GM12891 (cell line): Measurements from ENCODE around the gene TMPRSS2.

Experiments
- DNase-seq: peaks from one replicate; pipeline ENCODE4 v3.0.0; 2011; ENCODE audit warnings: low spot score; ENCODE audit not compliant: insufficient read length
- FAIRE-seq: peaks from 2 replicates; lab custom pipeline; 2011; peaks lifted over from hg19 to GRCh38; lab: Jason Lieb, UNC
- PAX5 ChIP-seq: IDR thresholded peaks from 2 replicates; pipeline ENCODE4 v1.6.1; 2011; ENCODE audit warnings: low read length, moderate library complexity, mild to moderate bottlenecking; ENCODE audit not compliant: insufficient read depth, severe bottlenecking
- POLR2A ChIP-seq: IDR thresholded peaks from 2 replicates; pipeline ENCODE4 v1.6.1; 2011; ENCODE audit warnings: low read depth, low read length, control low read depth
- POLR2AphosphoS5 ChIP-seq: IDR thresholded peaks from 2 replicates; pipeline ENCODE4 v1.6.1; 2011; ENCODE audit warnings: low read depth, low read length, control low read depth
- POU2F2 ChIP-seq: IDR thresholded peaks from 2 replicates; pipeline ENCODE4 v1.6.1; 2011; ENCODE audit warnings: low read depth, mild to moderate bottlenecking, control low read depth, low read length, moderate library complexity
- SPI1 ChIP-seq: IDR thresholded peaks from 2 replicates; pipeline ENCODE4 v1.6.1; 2011; ENCODE audit warnings: low read depth, low read length, control low read depth
- TAF1 ChIP-seq: IDR thresholded peaks from 2 replicates; pipeline ENCODE4 v1.6.1; 2011; ENCODE audit warnings: low read depth, low read length, control low read depth

The TMPRSS2 gene

DNA sequence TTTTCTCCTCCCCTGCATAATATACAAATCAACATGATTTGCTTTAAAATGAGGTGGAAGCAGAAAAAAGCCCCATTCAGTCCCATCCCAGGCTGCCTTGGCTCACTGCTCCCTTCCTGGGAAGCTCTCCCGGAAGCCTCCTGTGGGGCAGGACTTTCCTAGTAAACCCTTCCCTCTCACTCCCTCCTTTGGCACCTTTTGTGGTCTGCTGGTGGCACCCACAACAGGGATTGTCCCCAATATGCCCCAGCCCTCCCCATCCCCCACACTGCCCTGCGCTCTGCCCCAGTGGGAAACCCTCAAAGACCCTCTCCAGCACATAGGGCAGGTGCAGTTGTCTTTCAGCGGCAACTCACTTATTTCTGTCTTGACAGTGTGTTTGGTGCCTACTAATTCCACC lies 1.8 kb upstream of the TMPRSS2 start:
- no peak for TF ChIP-seq TAF1
- TF ChIP-seq SPI1 = no peak
- TF ChIP-seq PAX5 = no peak
- TF ChIP-seq POLR2AphosphoS5 = no peak
- no peak for FAIRE-seq
- DNase-seq = no peak

DNA sequence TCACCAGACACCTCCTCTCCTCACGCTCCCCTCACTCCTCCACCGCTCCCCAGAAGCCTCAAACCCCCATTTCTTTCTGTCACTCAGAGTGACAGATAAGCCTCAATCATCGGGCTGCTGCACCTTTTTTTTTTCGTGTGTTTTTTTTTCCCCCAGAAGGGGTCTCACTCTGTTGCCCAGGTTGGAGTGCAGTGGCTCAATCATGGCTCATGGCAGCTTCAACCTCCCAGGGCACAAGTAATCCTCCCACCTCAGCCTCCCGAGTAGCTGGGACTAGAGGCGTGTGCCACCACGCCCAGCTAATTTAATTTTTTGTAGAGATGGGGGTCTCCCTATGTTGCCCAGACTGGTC lies 1.2 kb upstream of the TMPRSS2 start:
- no peak for TF ChIP-seq SPI1
- no peak for TF ChIP-seq POU2F2
- no peak for TF ChIP-seq PAX5
- TF ChIP-seq TAF1 = no peak
- TF ChIP-seq POLR2A = no peak
- no peak for TF ChIP-seq POLR2AphosphoS5
- DNase-seq = no peak
- FAIRE-seq = no peak

DNA sequence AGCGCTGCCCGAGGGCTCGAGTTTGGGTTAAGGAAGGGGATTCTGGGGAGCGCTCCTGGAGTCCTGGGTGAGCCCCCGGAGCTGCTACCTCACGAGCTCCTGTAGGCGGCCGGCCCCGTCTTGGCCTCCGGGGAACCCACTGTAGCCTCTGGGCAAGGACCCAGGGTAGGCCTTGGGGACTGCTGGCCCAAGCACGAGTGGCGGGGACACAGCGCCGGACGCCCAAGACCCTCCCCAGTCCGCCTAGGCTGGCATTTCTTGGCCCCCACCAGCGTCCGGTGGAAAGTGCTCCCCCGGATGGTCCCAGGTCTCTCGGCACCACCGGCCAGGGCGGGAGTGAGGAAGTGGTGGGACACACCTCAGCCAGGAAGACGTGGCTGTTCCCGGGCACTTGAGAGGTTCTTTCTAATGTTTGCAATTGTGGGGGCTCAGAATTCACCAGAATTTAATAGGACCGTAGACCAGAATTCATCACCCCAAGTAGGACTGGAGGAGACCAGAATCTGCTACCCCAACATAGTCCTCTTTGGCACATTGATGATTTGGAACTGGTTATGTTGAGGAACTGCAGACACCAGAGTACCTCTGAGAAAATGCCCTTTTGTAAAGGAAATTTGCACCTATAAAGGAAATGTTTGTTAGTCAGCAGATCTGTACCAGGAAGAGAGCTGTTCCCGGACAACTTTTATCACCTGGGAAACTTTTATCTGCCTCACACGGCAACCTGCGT lies 622 bp upstream of the TMPRSS2 start:
- TF ChIP-seq TAF1 (no peak), POLR2A (no peak), PAX5 (no peak), SPI1 (no peak), POU2F2 (no peak), POLR2AphosphoS5 (no peak)
- DNase-seq (no peak), FAIRE-seq (no peak)

DNA sequence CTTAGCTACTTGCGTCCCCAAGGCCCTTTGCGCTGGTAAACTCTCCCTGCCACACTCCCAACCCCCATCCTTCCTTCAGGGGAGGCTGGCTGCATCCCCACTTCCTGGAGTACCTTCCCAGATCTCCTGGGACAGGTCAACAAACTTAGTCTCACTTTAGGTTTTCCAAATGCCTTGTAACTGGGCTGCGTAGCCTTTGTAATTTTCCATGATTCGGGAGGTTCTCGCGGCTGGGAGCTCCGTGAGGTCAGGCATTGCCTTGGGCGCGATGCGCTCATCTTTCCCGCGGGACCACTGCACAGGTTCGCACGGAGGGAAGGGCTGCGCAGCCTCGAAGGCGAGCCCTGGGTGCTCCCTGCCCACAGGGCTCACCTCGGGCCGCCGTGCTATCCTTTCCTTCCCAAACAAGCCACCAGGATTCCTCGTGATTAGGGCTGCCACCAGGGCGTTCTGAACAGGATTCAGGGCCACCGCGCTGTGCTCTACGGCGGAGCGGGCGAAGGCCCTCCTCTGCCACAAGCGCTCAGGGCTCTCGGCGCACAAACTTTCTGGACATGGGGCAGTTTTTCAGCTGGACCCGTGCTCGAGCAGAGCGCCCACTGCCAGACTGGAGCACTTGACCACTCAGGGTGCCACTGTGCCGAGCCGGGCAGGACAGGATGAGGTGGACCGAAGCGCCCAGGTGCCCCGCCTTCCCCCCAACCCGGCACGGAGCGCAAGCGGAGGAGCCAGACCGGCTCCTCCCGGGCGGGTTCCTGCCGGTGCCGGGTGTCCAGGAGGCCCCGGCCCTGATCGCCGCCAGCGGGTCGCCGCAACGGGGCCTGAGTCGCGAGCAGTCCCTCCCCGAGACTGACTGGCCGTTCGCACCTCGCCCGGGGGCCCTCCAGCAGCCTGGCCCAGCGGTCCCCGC lies 1.1 kb downstream of the TMPRSS2 start:
- TF ChIP-seq POLR2A = no peak
- no peak for TF ChIP-seq TAF1
- TF ChIP-seq PAX5 = no peak
- TF ChIP-seq SPI1 = no peak
- TF ChIP-seq POU2F2 = no peak
- no peak for TF ChIP-seq POLR2AphosphoS5
- no peak for FAIRE-seq

DNA sequence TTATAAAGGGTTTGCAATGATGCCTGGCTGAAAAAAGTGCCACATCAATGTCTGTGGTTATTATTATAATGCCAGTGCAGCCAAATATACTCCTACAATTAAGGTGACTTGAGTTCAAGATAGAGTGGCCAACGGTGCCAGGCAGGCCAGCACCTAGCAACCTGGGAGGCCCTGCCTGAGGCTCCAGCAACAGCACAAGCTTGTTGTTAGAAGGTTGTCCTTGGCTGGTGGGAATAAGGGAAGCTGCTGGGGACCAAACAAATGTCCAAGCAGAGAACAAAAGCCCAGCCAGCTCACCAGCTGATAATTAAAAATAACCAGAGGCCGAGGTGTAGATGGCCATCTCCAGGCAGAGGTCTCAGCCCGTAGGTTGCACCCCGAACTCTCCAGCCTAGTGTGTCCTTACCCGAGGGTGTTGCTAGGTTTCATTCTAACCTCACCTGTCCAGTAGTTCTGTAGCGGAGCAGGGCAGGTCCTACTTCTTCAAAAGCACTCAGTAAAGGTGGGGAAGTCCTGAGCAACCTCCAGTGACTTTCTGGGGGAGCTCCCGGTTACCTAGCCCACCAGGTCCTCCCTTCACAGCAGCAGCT lies 1.9 kb downstream of the TMPRSS2 start:
- DNase-seq (no peak), FAIRE-seq (no peak)
- TF ChIP-seq SPI1 (no peak), POU2F2 (no peak), POLR2A (no peak), PAX5 (no peak), POLR2AphosphoS5 (no peak), TAF1 (no peak)

More for the DNA sequence above, 1.1 kb downstream of the TMPRSS2 start:
- DNase-seq = no peak

DNA sequence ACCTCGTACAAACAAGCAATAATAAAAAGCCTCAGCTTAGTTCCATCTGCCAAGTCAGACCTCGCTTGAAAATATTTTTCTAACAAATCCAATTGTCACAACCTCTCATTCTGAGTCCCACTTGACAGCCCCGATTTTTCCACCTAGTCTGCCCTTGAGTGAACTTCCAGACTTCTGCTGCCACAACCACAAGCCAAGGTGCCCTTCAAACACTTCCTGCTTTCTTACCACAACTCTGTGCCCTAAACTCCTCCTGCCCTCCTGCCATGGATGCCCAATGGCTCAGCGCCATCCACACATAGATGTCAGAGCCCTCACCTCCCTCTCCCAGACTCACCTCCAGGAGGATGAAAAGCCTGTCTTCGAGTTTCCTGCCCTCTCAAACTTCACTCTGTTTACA lies 3.9 kb downstream of the TMPRSS2 start:
- DNase-seq (no peak), FAIRE-seq (no peak)
- TF ChIP-seq PAX5 (no peak), POLR2AphosphoS5 (no peak)

DNA sequence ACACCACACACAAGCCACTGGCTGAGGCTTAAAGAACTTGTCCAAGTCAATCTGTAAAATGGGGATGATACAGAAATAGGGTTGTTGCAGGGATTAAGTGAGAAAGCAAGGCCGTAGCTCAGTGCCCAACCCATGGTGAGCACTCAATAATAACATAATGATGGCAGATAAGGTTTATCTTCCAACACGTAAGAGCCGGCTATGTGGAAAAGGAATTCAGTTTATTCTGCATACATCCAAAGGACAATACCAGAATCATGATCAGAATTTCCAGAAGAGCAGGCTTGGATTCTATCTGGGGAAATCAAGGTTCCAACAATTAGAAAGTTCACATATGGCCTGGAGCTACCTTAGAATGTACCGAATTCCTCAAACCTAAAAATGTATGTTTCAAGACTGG lies 4.6 kb downstream of the TMPRSS2 start:
- TF ChIP-seq SPI1 (no peak), POLR2A (no peak), POU2F2 (no peak), PAX5 (no peak), TAF1 (no peak), POLR2AphosphoS5 (no peak)
- DNase-seq = no peak
- no peak for FAIRE-seq

DNA sequence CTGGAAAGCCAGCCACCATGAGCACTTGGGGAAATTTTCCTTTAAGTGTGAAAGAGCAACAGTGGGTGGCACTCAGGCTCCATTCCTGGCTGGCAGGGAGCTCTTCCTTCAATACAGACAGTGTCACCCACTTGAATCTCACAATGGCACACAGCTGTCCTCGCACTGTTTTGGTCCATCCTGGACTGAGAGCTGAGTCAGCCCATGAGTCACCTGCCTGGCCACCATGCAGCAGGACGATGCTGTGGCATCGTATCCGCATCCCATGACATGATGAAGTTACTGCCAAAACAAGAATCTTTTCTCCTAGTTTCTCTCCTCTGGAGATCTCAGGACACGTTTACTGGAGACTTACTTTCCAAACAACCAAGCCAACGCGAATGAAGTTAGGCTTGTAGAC lies 6.0 kb downstream of the TMPRSS2 start:
- DNase-seq (no peak), FAIRE-seq (no peak)
- no peak for TF ChIP-seq PAX5
- no peak for TF ChIP-seq TAF1
- TF ChIP-seq SPI1 = no peak
- no peak for TF ChIP-seq POU2F2
- TF ChIP-seq POLR2AphosphoS5 = no peak
- TF ChIP-seq POLR2A = no peak

DNA sequence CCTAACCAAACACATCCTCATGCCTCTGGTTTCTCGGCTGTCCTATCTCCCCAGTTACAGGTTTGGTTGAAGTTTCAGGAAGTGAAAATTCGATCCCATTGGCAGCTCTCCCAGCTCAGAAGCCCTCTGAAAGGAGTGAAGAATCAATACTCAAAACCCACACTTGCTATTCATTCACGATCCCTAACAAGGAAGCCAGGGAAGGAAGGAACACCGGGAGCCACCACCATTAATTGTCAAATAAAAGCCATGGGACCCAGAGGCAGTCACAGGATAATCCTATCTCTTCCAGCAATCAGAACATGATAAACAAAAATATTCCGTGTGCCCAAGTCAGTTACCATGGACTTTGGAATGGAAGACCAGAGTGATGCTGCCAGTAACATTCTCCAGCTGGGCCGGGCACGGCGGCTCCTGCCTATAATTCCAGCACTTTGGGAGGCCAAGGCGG lies 7.0 kb downstream of the TMPRSS2 start:
- TF ChIP-seq POU2F2 (no peak), TAF1 (no peak), POLR2AphosphoS5 (no peak), POLR2A (no peak), SPI1 (no peak), PAX5 (no peak)
- DNase-seq (no peak), FAIRE-seq (no peak)
